ENCODE data around the gene DROSHA. TPM values are rescaled to one million over a fixed set of nuclear protein-coding genes. Genes with fewer than 3 reads are reported as not detected.

Gene DROSHA
- total and polyA plus RNA-seq, 7 donors: 18.2 to 50.5 (median 29.2) TPM

DNA sequence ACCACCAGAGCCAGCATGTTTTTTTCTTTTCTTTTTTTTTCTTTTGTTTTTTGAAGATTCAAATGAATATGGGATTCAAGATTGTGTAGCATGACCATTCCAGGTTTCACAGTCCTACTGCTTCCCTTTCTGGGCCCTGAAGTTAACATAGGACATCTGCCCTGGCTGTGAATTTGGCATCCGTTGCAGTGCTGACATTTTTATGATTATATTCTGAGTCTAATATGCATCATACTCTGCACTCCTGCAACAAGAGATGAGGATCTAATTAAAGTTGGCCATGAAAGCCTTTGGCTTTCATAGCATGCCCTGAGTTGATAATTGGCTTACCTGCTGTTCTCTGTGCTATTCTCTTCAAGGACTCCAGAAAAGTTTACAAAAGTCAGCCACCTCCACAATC, 30.1 kb upstream of the DROSHA start:
- H3K4me1 ChIP-seq: no peaks in the 10 kb centered on the region
- ATAC-seq (peak in 1 of 4 donors; percentile 48), DNase-seq (no peak)
- 11 to 45% (median 14%) methylated on average over 1 of the region's 1 CpG for WGBS, 3 donors
- intact Hi-C loops (cut with DNase I): no loop called here
- H3K9me3 ChIP-seq: no peaks in the 10 kb centered on the region
- H3K27ac ChIP-seq: no peak overlapping the region
- TF ChIP-seq, protein P1, sequence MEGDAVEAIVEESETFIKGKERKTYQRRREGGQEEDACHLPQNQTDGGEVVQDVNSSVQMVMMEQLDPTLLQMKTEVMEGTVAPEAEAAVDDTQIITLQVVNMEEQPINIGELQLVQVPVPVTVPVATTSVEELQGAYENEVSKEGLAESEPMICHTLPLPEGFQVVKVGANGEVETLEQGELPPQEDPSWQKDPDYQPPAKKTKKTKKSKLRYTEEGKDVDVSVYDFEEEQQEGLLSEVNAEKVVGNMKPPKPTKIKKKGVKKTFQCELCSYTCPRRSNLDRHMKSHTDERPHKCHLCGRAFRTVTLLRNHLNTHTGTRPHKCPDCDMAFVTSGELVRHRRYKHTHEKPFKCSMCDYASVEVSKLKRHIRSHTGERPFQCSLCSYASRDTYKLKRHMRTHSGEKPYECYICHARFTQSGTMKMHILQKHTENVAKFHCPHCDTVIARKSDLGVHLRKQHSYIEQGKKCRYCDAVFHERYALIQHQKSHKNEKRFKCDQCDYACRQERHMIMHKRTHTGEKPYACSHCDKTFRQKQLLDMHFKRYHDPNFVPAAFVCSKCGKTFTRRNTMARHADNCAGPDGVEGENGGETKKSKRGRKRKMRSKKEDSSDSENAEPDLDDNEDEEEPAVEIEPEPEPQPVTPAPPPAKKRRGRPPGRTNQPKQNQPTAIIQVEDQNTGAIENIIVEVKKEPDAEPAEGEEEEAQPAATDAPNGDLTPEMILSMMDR (IDR thresholded peaks at IDR 0.05): no peak
- H3K36me3 ChIP-seq (ENCODE audit: insufficient read depth in 1 of 2, low read depth in 1 of 2): peaks cover 0 to 12% of the 10 kb centered on the region in 2 donors
- no peaks in the 10 kb centered on the region for H3K27me3 ChIP-seq (ENCODE audit: insufficient read depth in 3 of 3, low read length in 2 of 3)
- no peak overlapping the region for H3K4me3 ChIP-seq

DNA sequence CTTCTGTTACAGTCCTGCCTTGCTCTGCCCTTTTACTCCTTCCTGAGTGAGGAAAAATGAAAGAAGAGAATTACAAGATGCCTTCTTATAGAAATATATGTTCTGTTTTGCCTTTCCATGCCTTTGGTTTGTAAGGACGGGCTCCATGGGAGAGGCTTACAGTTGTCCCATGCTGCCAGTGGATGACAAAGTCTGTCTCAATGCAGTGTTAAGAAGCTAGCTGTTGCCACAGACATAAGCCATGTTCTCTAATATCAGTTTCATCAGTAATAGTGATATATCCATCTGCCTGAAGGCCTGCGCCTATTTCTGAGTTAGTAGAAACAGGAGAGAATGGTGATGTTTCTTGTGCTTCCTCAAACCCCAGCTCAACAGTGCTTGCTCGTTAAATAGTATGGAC, 28.0 kb upstream of the DROSHA start:
- H3K4me1 ChIP-seq: no peaks in the 10 kb centered on the region
- peaks cover 0 to 32% of the 10 kb centered on the region in 2 donors for H3K36me3 ChIP-seq (ENCODE audit: insufficient read depth in 1 of 2, low read depth in 1 of 2)
- 72 to 97% (median 86%) methylated on average over 3 of the region's 3 CpGs for WGBS, 3 donors
- no peak overlapping the region for H3K27ac ChIP-seq
- ATAC-seq (peak in 3 of 4 donors; percentile 44 to 75 (median 59)), DNase-seq (no peak)
- H3K27me3 ChIP-seq (ENCODE audit: insufficient read depth in 3 of 3, low read length in 2 of 3): no peaks in the 10 kb centered on the region
- H3K9me3 ChIP-seq: no peaks in the 10 kb centered on the region
- TF ChIP-seq, protein P1 (IDR thresholded peaks at IDR 0.05): no peak
- intact Hi-C loops (cut with DNase I): no loop called here
- H3K4me3 ChIP-seq: no peak overlapping the region

DNA sequence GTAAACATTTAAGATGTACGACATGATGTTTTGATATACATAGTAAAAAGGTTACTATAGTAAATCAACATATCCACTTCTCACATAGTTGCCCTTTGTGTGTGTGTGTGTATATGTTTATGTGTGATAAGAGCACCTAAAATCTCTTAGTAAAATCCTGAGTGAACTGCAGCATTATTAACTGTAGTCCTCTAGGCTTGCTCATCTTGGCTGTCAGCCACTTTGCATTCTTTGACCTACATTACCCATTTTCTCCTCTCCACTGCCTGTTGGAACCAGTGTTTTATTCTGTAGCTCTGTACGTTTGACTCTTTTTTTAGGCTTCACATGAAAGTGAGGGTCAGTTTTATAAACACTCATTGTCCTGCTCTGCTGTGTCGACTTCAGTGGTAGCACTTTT, 24.6 kb upstream of the DROSHA start:
- Histone ChIP-seq H3K9me3 (no peaks in the 10 kb centered on the region), H3K27ac (no peak overlapping the region), H3K4me1 (no peaks in the 10 kb centered on the region), H3K4me3 (no peak overlapping the region), H3K36me3 (ENCODE audit: insufficient read depth in 1 of 2, low read depth in 1 of 2) (peaks cover 6 to 67% of the 10 kb centered on the region in 2 donors), H3K27me3 (ENCODE audit: insufficient read depth in 3 of 3, low read length in 2 of 3) (no peaks in the 10 kb centered on the region)
- 93 to 94% (median 93%) methylated on average over 3 of the region's 3 CpGs for WGBS, 3 donors
- intact Hi-C loops (cut with DNase I): no loop called here
- TF ChIP-seq, protein P1 (IDR thresholded peaks at IDR 0.05): no peak
- ATAC-seq (no peak), DNase-seq (no peak)

DNA sequence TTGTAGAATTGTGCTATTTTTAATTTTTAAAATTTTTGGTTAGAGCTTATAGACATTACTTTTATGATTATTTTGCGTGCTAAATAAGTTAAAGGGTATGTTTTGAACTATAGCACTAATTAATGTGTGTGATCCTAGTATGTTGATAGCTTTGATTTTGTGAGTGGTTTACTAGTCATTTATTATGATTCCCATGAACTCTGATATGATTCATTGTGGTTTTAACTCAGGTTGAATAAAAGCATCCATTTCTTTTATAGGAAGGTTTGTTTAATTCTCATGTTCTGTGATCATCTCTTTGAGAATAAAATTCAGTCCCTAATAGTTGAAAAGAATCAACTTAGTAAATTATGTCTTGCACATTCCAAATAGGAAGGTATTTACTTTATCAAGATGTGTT, 22.7 kb upstream of the DROSHA start:
- intact Hi-C loops (cut with DNase I): no loop called here
- Histone ChIP-seq H3K4me1 (no peaks in the 10 kb centered on the region), H3K4me3 (no peak overlapping the region), H3K27ac (no peak overlapping the region), H3K9me3 (no peaks in the 10 kb centered on the region), H3K36me3 (ENCODE audit: insufficient read depth in 1 of 2, low read depth in 1 of 2) (peaks cover 8 to 85% of the 10 kb centered on the region in 2 donors), H3K27me3 (ENCODE audit: insufficient read depth in 3 of 3, low read length in 2 of 3) (no peaks in the 10 kb centered on the region)
- WGBS, 3 donors: 95 to 100% (median 98%) methylated on average over 1 of the region's 1 CpG
- DNase-seq (no peak), ATAC-seq (no peak)
- TF ChIP-seq, protein P1 (IDR thresholded peaks at IDR 0.05): no peak

DNA sequence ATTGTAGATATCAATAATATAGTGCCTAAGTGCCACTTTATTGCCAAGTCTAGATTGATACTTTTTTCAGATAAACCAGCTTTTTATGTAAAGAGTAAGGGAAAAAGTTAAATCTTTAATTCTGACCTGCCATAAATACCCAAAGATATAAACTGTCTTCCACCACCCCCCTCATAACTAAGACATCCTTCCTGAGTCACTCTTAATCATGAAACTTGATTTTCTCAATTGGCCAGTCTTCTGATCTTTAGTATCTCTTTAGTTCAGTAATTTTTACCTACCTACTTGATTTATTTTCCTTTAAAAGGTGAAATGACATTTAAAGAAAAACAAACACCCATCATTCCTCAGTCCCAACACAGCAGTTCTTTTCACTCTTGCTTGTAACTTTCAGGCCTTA, 22.0 kb upstream of the DROSHA start:
- intact Hi-C loops (cut with DNase I): no loop called here
- Histone ChIP-seq H3K27ac (no peak overlapping the region), H3K36me3 (ENCODE audit: insufficient read depth in 1 of 2, low read depth in 1 of 2) (peaks cover 8 to 89% of the 10 kb centered on the region in 2 donors), H3K27me3 (ENCODE audit: insufficient read depth in 3 of 3, low read length in 2 of 3) (no peaks in the 10 kb centered on the region), H3K4me1 (no peaks in the 10 kb centered on the region), H3K9me3 (no peaks in the 10 kb centered on the region), H3K4me3 (no peak overlapping the region)
- no peak for DNase-seq
- no peak for ATAC-seq
- TF ChIP-seq, protein P1 (IDR thresholded peaks at IDR 0.05): no peak
